ENCODE results near the gene CLIP2. TPM values are rescaled to one million over a fixed set of nuclear protein-coding genes. Genes with fewer than 3 reads are reported as not detected.

The CLIP2 gene
- total and polyA plus RNA-seq, 2 of the 4 experiments (the other 2 are of a cell fraction), result 18.1 to 20.7 TPM

GRCh38 chr7:74309181-74309580 is 20.0 kb downstream of the CLIP2 start:
- intact Hi-C loops (cut with micrococcal nuclease) (no loop called here), dilution Hi-C loops (cut with HindIII; ENCODE audit: low sequenced_read_pairs, unreplicated experiment) (no loop called here), in situ Hi-C loops (cut with MboI; ENCODE audit: low sequenced_read_pairs) (no loop called here)
- no peak overlapping the region for H2BK20ac ChIP-seq (ENCODE audit: low read depth, low read length)
- H3K27ac ChIP-seq (ENCODE audit: insufficient read depth, low read length), result no peak overlapping the region
- H3K4me2 ChIP-seq (ENCODE audit: low read depth, low read length), result no peak overlapping the region
- no peak overlapping the region for H4K91ac ChIP-seq (ENCODE audit: insufficient read depth, low read depth, low read length)
- DNase-seq, result no peak
- no TSS peak for BruUV-seq (replicated peaks)
- H2BK5ac ChIP-seq (ENCODE audit: low read depth, low read length, poor library complexity, severe bottlenecking), result no peak overlapping the region
- CTCF ChIA-PET, result no interaction called here
- peaks cover 1% of the 10 kb centered on the region; the same call in 1 of the 2 replicates for H3K36me3 ChIP-seq (ENCODE audit: control insufficient read depth, insufficient read depth, low read length)
- H2BK15ac ChIP-seq (ENCODE audit: low read depth, low read length), result no peak overlapping the region
- no peak overlapping the region for H2BK120ac ChIP-seq (ENCODE audit: low read depth, low read length)
- no peak overlapping the region for H3K4me3 ChIP-seq (ENCODE audit: insufficient read depth, low read depth, low read length)
- peaks cover 18% of the 10 kb centered on the region for H3K4me1 ChIP-seq (ENCODE audit: control insufficient read depth, insufficient read depth, low read length)
- H3K9me3 ChIP-seq (ENCODE audit: control insufficient read depth, insufficient read depth, low read length), result no peaks in the 10 kb centered on the region
- no peak overlapping the region for H3K4ac ChIP-seq (ENCODE audit: low read depth, low read length)
- H3K9me1 ChIP-seq (ENCODE audit: insufficient read depth, low read length), result peaks cover 23% of the 10 kb centered on the region
- H3K23ac ChIP-seq (ENCODE audit: low read depth, low read length), result no peak overlapping the region
- H3K18ac ChIP-seq (ENCODE audit: low read depth, low read length), result no peak overlapping the region
- no peak overlapping the region for H4K8ac ChIP-seq (ENCODE audit: low read depth in 2 of 2, low read length in 2 of 2)
- no peak overlapping the region for H3K14ac ChIP-seq (replicated peaks; ENCODE audit: low read depth, low read length)
- TF ChIP-seq CEBPB (IDR thresholded peaks at IDR 0.05; ENCODE audit: low read depth, low read length), result peak; percentile 34; the same call in 1 of the 2 replicates
- TF ChIP-seq RCOR1 (IDR thresholded peaks at IDR 0.05; ENCODE audit: insufficient replicate concordance, low read length), result no peak
- no peak for TF ChIP-seq MAZ (IDR thresholded peaks at IDR 0.05; ENCODE audit: borderline replicate concordance, low read depth, low read length)
- no peak overlapping the region for H2AK5ac ChIP-seq (ENCODE audit: low read depth, low read length)
- H3K9ac ChIP-seq (ENCODE audit: low read depth, low read length), result no peak overlapping the region
- ATAC-seq (ENCODE audit: low read depth), result no peak
- H4K20me1 ChIP-seq (ENCODE audit: insufficient read depth, low read length), result peaks cover 90% of the 10 kb centered on the region
- H2AFZ ChIP-seq (replicated peaks; ENCODE audit: low read length, poor library complexity), result no peak overlapping the region
- no peak overlapping the region for H3K56ac ChIP-seq (ENCODE audit: extremely low read depth, insufficient read depth, low read length)
- H4K5ac ChIP-seq (ENCODE audit: low read depth, low read length), result no peak overlapping the region
- WGBS, 2 experiments (ENCODE audit: extremely low coverage in 2 of 2, insufficient read length in 1 of 2), result 100% methylated on average over 1 of the region's 6 CpGs; no CpG with 5 or more reads in 1 of the 2 experiments
- POLR2A ChIA-PET (ENCODE audit: unreplicated experiment), result no interaction called here
- peaks cover 32 to 89% of the 10 kb centered on the region in 2 experiments for H3K79me1 ChIP-seq (ENCODE audit: low read depth in 1 of 2, low read length in 2 of 2)
- H3K27me3 ChIP-seq (ENCODE audit: control insufficient read depth, insufficient read depth, low read length), result no peaks in the 10 kb centered on the region
- H2AK9ac ChIP-seq (replicated peaks; ENCODE audit: low read depth, low read length, poor library complexity), result no peak overlapping the region
